ENCODE data around the gene SYCP1.

DNA sequence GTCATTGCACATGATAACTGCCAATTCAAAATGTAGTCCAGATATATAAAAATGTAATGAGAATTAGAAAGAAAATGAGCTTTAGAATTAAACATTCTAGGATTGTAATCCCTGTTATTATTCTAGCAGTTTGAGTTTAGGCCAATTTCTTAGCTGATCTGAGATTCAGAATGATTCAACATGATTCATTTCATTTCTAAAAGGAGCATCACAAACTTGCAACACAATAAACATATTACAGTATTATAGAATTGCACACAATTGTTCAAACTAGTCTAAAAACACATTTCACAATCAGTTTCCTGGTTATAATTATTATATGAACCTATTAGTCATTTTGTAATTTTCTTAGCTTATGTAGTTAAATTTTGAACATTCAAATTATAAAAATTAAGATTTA lies 131.6 kb downstream of the SYCP1 start:
- TF ChIP-seq, protein P1, sequence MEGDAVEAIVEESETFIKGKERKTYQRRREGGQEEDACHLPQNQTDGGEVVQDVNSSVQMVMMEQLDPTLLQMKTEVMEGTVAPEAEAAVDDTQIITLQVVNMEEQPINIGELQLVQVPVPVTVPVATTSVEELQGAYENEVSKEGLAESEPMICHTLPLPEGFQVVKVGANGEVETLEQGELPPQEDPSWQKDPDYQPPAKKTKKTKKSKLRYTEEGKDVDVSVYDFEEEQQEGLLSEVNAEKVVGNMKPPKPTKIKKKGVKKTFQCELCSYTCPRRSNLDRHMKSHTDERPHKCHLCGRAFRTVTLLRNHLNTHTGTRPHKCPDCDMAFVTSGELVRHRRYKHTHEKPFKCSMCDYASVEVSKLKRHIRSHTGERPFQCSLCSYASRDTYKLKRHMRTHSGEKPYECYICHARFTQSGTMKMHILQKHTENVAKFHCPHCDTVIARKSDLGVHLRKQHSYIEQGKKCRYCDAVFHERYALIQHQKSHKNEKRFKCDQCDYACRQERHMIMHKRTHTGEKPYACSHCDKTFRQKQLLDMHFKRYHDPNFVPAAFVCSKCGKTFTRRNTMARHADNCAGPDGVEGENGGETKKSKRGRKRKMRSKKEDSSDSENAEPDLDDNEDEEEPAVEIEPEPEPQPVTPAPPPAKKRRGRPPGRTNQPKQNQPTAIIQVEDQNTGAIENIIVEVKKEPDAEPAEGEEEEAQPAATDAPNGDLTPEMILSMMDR (IDR thresholded peaks at IDR 0.05): no peak
- TF ChIP-seq EZH2 (IDR thresholded peaks at IDR 0.05; ENCODE audit: borderline replicate concordance, insufficient read depth, low read depth, low read length, poor library complexity, severe bottlenecking): no peak

Measured in B cell (primary cell).